HG03354 (cell line): Measurements from ENCODE around the gene TSPAN11.
"Not testable (repeated sequence)": the region's sequence is repeated elsewhere in the genome, so short reads cannot be mapped to it uniquely, and the experiment has no call there.

ENCODE experiments used
- ATAC-seq: cut with Tn5 transposase; IDR thresholded peaks from one replicate; pipeline ENCODE4 v1.9.1; 2021; ENCODE audit warnings: mild to moderate bottlenecking; ENCODE audit not compliant: unreplicated experiment, poor library complexity, severe bottlenecking

TSPAN11 gene

GRCh38 chr12:30926243-30927221 lies at the start of gene TSPAN11:
TSPAN11 (plus strand) TSS chr12:30926748; CDS start chr12:30953992, 27,244 bp downstream.
- ATAC-seq = no peak

- ATAC-seq = no peak
These were observed 49.3 kb upstream of the TSPAN11 start for GRCh38 chr12:30877105-30877875.

- no peak for ATAC-seq
These were observed 48.5 kb upstream of the TSPAN11 start for GRCh38 chr12:30878024-30878423.

GRCh38 chr12:30880061-30880460 lies 46.5 kb upstream of the TSPAN11 start:
- ATAC-seq = no peak

- ATAC-seq = no peak
These were observed 45.7 kb upstream of the TSPAN11 start for GRCh38 chr12:30880813-30881212.

GRCh38 chr12:30882706-30883105 lies 43.8 kb upstream of the TSPAN11 start:
- no peak for ATAC-seq

GRCh38 chr12:30884799-30885198 lies 41.7 kb upstream of the TSPAN11 start:
- ATAC-seq = no peak

- no peak for ATAC-seq
These were observed 41.2 kb upstream of the TSPAN11 start for GRCh38 chr12:30885321-30885720.

GRCh38 chr12:30887226-30887625 lies 39.3 kb upstream of the TSPAN11 start:
- no peak for ATAC-seq

GRCh38 chr12:30888241-30888640 lies 38.3 kb upstream of the TSPAN11 start:
- no peak for ATAC-seq

GRCh38 chr12:30894531-30894930 lies 32.0 kb upstream of the TSPAN11 start:
- not testable (repeated sequence) for ATAC-seq

GRCh38 chr12:30896461-30896860 lies 30.1 kb upstream of the TSPAN11 start:
- ATAC-seq = no peak

GRCh38 chr12:30898846-30899245 lies 27.7 kb upstream of the TSPAN11 start:
- ATAC-seq = no peak

GRCh38 chr12:30900351-30900750 lies 26.2 kb upstream of the TSPAN11 start:
- no peak for ATAC-seq

- no peak for ATAC-seq
These were observed 24.5 kb upstream of the TSPAN11 start for GRCh38 chr12:30902001-30902400.

- ATAC-seq = no peak
These were observed 24.0 kb upstream of the TSPAN11 start for GRCh38 chr12:30902596-30902995.

- no peak for ATAC-seq
These were observed 21.0 kb upstream of the TSPAN11 start for GRCh38 chr12:30905463-30906009.

- no peak for ATAC-seq
These were observed 18.3 kb upstream of the TSPAN11 start for GRCh38 chr12:30908076-30908721.

GRCh38 chr12:30908722-30909348 lies 17.7 kb upstream of the TSPAN11 start:
- no peak for ATAC-seq
